ENCODE results near the gene PCDHA3.
"Not testable (repeated sequence)": the region's sequence is repeated elsewhere in the genome, so short reads cannot be mapped to it uniquely, and the experiment has no call there.

PCDHA3 gene

GRCh38 chr5:140821375-140822280 lies 20.8 kb downstream of the PCDHA3 start, which contains the start of gene PCDHA5:
Gene PCDHA5 (plus strand): TSS chr5:140821613.
- DNase-seq, result no peak

GRCh38 chr5:140822281-140822629 lies 21.4 kb downstream of the PCDHA3 start:
- no peak for DNase-seq

- DNase-seq, result not testable (repeated sequence)
Observed at GRCh38 chr5:140822969-140823368, 22.1 kb downstream of the PCDHA3 start.

GRCh38 chr5:140823475-140823874 lies 22.6 kb downstream of the PCDHA3 start:
- no peak for DNase-seq

GRCh38 chr5:140827704-140828361 lies 27.0 kb downstream of the PCDHA3 start, which contains the start of gene PCDHA6:
Gene PCDHA6 (plus strand): TSS chr5:140827960. CDS start chr5:140828092, 132 bp downstream.
- DNase-seq, result no peak

DNA sequence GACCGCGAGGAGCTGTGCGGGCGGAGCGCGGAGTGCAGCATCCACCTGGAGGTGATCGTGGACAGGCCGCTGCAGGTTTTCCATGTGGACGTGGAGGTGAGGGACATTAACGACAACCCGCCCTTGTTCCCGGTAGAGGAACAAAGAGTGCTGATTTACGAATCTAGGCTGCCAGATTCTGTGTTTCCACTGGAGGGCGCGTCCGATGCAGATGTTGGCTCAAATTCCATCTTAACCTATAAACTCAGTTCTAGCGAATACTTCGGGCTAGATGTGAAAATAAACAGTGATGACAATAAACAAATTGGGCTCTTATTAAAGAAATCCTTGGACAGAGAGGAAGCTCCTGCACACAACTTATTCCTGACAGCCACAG lies 27.5 kb downstream of the PCDHA3 start:
- no peak for DNase-seq

- not testable (repeated sequence) for DNase-seq
Observed at GRCh38 chr5:140829511-140830501, 28.9 kb downstream of the PCDHA3 start.

DNA sequence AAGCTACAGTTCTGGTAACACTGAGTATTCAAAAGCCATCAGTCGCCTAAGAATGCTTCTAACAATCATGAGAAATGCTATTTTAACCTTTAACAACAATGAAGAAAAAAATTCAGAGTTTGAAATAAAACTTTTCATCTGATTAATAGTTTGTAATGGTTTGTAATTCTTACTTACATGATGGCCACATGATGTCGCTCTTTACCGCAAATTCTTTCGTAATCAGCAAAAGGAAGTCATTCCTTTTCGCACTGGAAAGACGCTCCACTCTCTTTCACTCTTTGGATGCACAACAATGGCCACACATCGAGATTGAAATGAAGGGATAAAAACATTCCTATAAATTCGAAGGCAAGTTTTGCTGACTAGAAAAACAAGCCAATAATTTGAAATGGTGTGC lies 33.1 kb downstream of the PCDHA3 start, which contains the start of gene PCDHA7:
Gene PCDHA7 (plus strand): TSS at position 277 of the 400 bp plus-strand sequence. CDS start 115 bp downstream, at position 392.
- DNase-seq, result no peak

DNA sequence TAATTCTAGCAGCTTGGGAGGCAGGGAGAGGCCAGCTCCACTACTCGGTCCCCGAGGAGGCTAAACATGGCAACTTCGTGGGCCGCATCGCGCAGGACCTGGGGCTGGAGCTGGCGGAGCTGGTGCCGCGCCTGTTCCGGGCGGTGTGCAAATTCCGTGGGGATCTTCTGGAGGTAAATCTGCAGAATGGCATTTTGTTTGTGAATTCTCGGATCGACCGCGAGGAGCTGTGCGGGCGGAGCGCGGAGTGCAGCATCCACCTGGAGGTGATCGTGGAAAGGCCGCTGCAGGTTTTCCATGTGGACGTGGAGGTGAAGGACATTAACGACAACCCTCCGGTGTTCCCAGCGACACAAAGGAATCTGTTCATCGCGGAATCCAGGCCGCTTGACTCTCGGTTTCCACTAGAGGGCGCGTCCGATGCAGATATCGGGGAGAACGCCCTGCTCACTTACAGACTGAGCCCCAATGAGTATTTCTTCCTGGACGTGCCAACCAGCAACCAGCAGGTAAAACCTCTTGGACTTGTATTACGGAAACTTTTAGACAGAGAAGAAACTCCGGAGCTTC lies 33.7 kb downstream of the PCDHA3 start:
- DNase-seq, result not testable (repeated sequence)

DNA sequence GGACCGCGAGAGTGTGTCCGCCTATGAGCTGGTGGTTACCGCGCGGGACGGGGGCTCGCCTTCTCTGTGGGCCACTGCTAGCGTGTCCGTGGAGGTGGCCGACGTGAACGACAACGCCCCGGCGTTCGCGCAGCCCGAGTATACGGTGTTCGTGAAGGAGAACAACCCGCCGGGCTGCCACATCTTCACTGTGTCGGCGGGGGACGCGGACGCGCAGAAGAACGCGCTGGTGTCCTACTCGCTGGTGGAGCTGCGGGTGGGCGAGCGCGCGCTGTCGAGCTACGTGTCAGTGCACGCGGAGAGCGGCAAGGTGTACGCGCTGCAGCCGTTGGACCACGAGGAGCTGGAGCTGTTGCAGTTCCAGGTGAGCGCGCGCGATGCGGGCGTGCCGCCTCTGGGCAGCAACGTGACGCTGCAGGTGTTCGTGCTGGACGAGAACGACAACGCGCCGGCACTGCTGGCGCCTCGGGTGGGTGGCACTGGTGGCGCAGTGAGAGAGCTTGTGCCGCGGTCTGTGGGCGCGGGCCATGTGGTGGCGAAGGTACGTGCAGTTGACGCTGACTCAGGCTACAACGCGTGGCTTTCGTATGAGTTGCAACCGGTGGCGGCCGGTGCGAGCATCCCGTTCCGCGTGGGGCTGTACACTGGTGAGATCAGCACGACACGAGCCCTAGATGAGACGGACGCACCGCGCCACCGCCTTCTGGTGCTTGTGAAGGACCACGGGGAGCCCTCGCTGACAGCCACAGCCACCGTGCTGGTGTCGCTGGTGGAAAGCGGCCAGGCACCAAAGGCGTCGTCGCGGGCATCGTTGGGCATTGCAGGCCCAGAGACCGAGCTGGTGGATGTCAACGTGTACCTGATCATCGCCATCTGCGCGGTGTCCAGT lies 35.0 kb downstream of the PCDHA3 start:
- no peak for DNase-seq

DNA sequence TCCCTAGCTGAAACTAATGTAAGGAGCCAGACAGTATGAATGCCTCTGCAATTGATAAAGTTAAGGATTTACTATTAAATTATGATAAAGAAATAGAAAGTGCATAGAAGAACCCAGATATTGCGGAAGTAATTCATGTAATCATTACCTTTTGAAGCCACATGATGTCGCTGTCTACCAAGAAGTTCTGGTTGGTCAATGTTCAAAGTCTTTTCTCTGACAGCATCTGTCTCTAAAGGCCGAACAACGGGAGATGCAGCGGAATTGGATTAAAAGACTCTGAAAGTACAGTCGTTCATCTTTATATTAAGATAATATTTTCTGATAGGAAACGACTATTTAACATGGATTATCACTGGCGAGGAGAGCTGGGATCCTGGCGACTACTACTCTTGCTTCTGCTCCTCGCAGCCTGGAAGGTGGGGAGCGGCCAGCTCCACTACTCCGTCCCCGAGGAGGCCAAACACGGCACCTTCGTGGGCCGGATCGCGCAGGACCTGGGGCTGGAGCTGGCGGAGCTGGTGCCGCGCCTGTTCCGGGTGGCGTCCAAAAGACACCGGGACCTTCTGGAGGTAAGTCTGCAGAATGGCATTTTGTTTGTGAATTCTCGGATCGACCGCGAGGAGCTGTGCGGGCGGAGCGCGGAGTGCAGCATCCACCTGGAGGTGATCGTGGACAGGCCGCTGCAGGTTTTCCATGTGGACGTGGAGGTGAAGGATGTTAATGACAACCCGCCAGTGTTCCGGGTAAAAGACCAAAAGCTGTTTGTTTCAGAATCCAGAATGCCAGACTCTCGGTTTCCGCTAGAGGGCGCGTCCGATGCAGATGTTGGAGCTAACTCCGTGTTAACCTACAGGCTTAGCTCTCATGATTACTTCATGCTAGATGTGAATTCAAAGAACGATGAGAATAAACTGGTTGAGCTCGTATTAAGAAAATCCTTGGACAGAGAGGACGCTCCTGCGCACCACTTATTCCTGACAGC lies 40.4 kb downstream of the PCDHA3 start, which contains the start of gene PCDHA8:
Gene PCDHA8 (plus strand): TSS at position 210 of the 985 bp plus-strand sequence. CDS start 135 bp downstream, at position 345.
- DNase-seq, result no peak

DNA sequence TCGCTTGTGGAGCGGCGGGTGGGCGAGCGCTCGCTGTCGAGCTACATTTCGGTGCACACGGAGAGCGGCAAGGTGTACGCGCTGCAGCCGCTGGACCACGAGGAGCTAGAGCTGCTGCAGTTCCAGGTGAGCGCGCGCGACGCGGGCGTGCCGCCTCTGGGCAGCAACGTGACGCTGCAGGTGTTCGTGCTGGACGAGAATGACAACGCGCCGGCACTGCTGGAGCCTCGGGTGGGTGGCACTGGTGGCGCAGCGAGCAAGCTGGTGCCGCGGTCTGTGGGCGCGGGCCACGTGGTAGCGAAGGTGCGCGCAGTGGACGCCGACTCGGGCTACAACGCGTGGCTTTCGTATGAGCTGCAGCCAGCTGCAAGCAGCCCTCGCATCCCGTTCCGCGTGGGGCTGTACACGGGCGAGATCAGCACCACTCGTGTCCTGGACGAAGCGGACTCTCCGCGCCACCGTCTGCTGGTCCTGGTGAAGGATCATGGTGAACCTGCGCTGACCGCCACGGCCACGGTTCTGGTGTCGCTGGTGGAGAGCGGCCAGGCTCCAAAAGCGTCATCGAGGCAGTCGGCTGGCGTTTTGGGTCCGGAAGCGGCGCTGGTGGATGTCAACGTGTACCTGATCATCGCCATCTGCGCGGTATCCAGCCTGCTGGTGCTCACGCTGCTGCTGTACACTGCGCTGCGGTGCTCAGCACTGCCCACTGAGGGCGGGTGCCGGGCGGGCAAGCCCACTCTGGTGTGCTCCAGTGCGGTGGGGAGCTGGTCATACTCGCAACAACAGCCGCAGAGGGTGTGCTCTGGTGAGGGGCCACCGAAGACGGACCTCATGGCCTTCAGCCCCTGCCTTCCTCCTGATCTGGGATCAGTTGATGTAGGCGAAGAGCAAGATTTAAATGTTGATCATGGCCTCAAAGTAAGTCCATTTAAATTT lies 42.2 kb downstream of the PCDHA3 start:
- DNase-seq, result no peak

- not testable (repeated sequence) for DNase-seq
Observed at GRCh38 chr5:140848139-140849102, 47.6 kb downstream of the PCDHA3 start, which contains the start of gene PCDHA9. Gene PCDHA9 (plus strand): TSS chr5:140848382. CDS start chr5:140848496, 114 bp downstream.

- not testable (repeated sequence) for DNase-seq
Observed at GRCh38 chr5:140849831-140850634, 49.2 kb downstream of the PCDHA3 start.
